ENCODE data around the gene CA4. TPM values are rescaled to one million over a fixed set of nuclear protein-coding genes. Genes with fewer than 3 reads are reported as not detected.
"Not testable (repeated sequence)": the region's sequence is repeated elsewhere in the genome, so short reads cannot be mapped to it uniquely, and the experiment has no call there.

The CA4 gene
- total RNA-seq, 1 experiment from 2014 or later: 1.7 TPM

DNA sequence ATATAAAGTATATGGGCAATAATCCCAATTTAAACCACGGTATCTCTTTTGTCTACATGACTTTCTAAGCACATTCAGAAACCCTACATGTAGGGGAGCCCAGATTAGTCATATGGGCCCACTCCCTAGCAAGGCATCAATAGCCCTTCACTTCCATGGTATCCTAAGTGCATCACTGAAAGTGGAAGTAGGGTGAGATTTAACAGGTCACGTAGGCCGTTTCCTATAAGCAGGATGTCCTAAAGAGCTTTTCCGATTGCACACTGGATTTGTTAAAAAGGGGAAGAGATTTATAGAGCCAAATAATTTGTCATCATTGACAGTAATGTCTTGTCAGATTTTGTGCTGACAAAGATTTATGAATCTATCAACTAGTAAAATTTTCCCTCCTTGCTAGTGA lies 39.0 kb downstream of the CA4 start:
- Histone ChIP-seq H3K18ac (ENCODE audit: insufficient read length, low read depth, low read length) (no peak overlapping the region), H2BK20ac (ENCODE audit: low read depth, low read length, poor library complexity, severe bottlenecking) (no peak overlapping the region), H2BK5ac (ENCODE audit: insufficient read length, low read length) (no peak overlapping the region), H3K27ac (ENCODE audit: insufficient read length, low read depth, low read length) (no peak overlapping the region), H2BK120ac (ENCODE audit: low read depth, low read length, poor library complexity, severe bottlenecking) (no peak overlapping the region), H4K8ac (replicated peaks; ENCODE audit: insufficient read length, low read depth, low read length) (no peak overlapping the region), H3T11ph (ENCODE audit: low read length) (no peak overlapping the region), H3K56ac (ENCODE audit: insufficient read length, low read depth, low read length) (no peak overlapping the region), H4K5ac (ENCODE audit: insufficient read length, low read depth, low read length) (no peak overlapping the region), H4K91ac (ENCODE audit: insufficient read length, low read depth, low read length) (no peak overlapping the region), H3K4ac (ENCODE audit: low read depth, low read length) (no peak overlapping the region), H2AK5ac (ENCODE audit: insufficient read length, low read length) (no peak overlapping the region), H3K9me3 (ENCODE audit: control insufficient read depth, low read depth, low read length) (no peaks in the 10 kb centered on the region), H4K20me1 (ENCODE audit: control insufficient read depth, insufficient read depth, insufficient read length) (no peaks in the 10 kb centered on the region), H3K14ac (ENCODE audit: insufficient read depth, low read length) (no peak overlapping the region), H2BK12ac (ENCODE audit: insufficient read length, low read depth, low read length) (no peak overlapping the region), H3K27me3 (ENCODE audit: insufficient read depth, low read length) (no peaks in the 10 kb centered on the region), H3K4me2 (ENCODE audit: insufficient read depth, insufficient read length, low read length) (no peak overlapping the region), H3K4me1 (ENCODE audit: insufficient read depth, low read length) (no peaks in the 10 kb centered on the region), H3K79me2 (ENCODE audit: insufficient read depth, low read length) (no peaks in the 10 kb centered on the region), H3K23ac (ENCODE audit: insufficient read length, low read depth, low read length) (no peak overlapping the region), H3K9ac (ENCODE audit: extremely low read depth, insufficient read length, low read length) (no peak overlapping the region), H3K79me1 (ENCODE audit: insufficient read depth, low read depth, low read length, poor library complexity, severe bottlenecking) (peaks cover 3% of the 10 kb centered on the region), H2AFZ (ENCODE audit: low read length) (no peak overlapping the region), H2BK15ac (ENCODE audit: low read depth, low read length) (no peak overlapping the region), H3K23me2 (ENCODE audit: insufficient read length, low read depth, low read length, poor library complexity, severe bottlenecking) (no peaks in the 10 kb centered on the region)
- no peak overlapping the region for H3K27ac Mint-ChIP-seq
- TF ChIP-seq CTCF (conservative IDR thresholded peaks at IDR 0.05): no peak
- no peaks in the 10 kb centered on the region for H3K9me3 Mint-ChIP-seq
- no CpG with 5 or more reads among the region's 4 CpGs for WGBS (ENCODE audit: extremely low coverage, insufficient read length, low lambda C conversion rate)
- H3K4me3 Mint-ChIP-seq: no peak overlapping the region
- H3K27me3 Mint-ChIP-seq (ENCODE audit: low read depth): no peaks in the 10 kb centered on the region
- H3K4me1 Mint-ChIP-seq: no peaks in the 10 kb centered on the region
- DNase-seq: no peak
- peaks cover 26 to 75% (median 36%) of the 10 kb centered on the region in 3 experiments; a peak in 6 of 7 replicates for H3K36me3 Mint-ChIP-seq (ENCODE audit: insufficient read depth in 1 of 3, low read depth in 3 of 3)

GRCh38 chr17:60190032-60190431 lies 40.3 kb downstream of the CA4 start:
- not testable (repeated sequence) for H3T11ph ChIP-seq (ENCODE audit: low read length); H3K27me3 Mint-ChIP-seq (ENCODE audit: low read depth); H3K79me1 ChIP-seq (ENCODE audit: insufficient read depth, low read depth, low read length, poor library complexity, severe bottlenecking); H3K9me3 Mint-ChIP-seq; H3K4me3 Mint-ChIP-seq; H4K5ac ChIP-seq (ENCODE audit: insufficient read length, low read depth, low read length); H3K4me1 Mint-ChIP-seq; H3K56ac ChIP-seq (ENCODE audit: insufficient read length, low read depth, low read length); H3K18ac ChIP-seq (ENCODE audit: insufficient read length, low read depth, low read length); H2BK15ac ChIP-seq (ENCODE audit: low read depth, low read length); H4K8ac ChIP-seq (replicated peaks; ENCODE audit: insufficient read length, low read depth, low read length); H2BK12ac ChIP-seq (ENCODE audit: insufficient read length, low read depth, low read length); H4K91ac ChIP-seq (ENCODE audit: insufficient read length, low read depth, low read length); H2BK20ac ChIP-seq (ENCODE audit: low read depth, low read length, poor library complexity, severe bottlenecking); H2BK120ac ChIP-seq (ENCODE audit: low read depth, low read length, poor library complexity, severe bottlenecking); H3K4me2 ChIP-seq (ENCODE audit: insufficient read depth, insufficient read length, low read length); H3K4me1 ChIP-seq (ENCODE audit: insufficient read depth, low read length); H2AFZ ChIP-seq (ENCODE audit: low read length); H3K14ac ChIP-seq (ENCODE audit: insufficient read depth, low read length); H3K27ac ChIP-seq (ENCODE audit: insufficient read length, low read depth, low read length); H3K27ac Mint-ChIP-seq; H2AK5ac ChIP-seq (ENCODE audit: insufficient read length, low read length); H3K79me2 ChIP-seq (ENCODE audit: insufficient read depth, low read length); H3K4ac ChIP-seq (ENCODE audit: low read depth, low read length); H3K27me3 ChIP-seq (ENCODE audit: insufficient read depth, low read length); H2BK5ac ChIP-seq (ENCODE audit: insufficient read length, low read length); H3K23ac ChIP-seq (ENCODE audit: insufficient read length, low read depth, low read length); DNase-seq; H3K9ac ChIP-seq (ENCODE audit: extremely low read depth, insufficient read length, low read length); H3K9me3 ChIP-seq (ENCODE audit: control insufficient read depth, low read depth, low read length); H4K20me1 ChIP-seq (ENCODE audit: control insufficient read depth, insufficient read depth, insufficient read length); H3K23me2 ChIP-seq (ENCODE audit: insufficient read length, low read depth, low read length, poor library complexity, severe bottlenecking)
- no CpG with 5 or more reads among the region's 4 CpGs for WGBS (ENCODE audit: extremely low coverage, insufficient read length, low lambda C conversion rate)
- H3K36me3 Mint-ChIP-seq (ENCODE audit: insufficient read depth in 1 of 3, low read depth in 3 of 3): peaks cover 31 to 77% (median 33%) of the 10 kb centered on the region in 3 experiments; a peak in 6 of 7 replicates
